NCI-H1436 treated with DMSO at 0.1 percent for 48 hours (cell line): Measurements from ENCODE around the gene TTF2.
"Not testable (repeated sequence)": the region's sequence is repeated elsewhere in the genome, so short reads cannot be mapped to it uniquely, and the experiment has no call there.

Experiments
- DNase-seq: peaks from one replicate; lab custom pipeline; 2025; lab: John Stamatoyannopoulos, UW

Gene TTF2

DNA sequence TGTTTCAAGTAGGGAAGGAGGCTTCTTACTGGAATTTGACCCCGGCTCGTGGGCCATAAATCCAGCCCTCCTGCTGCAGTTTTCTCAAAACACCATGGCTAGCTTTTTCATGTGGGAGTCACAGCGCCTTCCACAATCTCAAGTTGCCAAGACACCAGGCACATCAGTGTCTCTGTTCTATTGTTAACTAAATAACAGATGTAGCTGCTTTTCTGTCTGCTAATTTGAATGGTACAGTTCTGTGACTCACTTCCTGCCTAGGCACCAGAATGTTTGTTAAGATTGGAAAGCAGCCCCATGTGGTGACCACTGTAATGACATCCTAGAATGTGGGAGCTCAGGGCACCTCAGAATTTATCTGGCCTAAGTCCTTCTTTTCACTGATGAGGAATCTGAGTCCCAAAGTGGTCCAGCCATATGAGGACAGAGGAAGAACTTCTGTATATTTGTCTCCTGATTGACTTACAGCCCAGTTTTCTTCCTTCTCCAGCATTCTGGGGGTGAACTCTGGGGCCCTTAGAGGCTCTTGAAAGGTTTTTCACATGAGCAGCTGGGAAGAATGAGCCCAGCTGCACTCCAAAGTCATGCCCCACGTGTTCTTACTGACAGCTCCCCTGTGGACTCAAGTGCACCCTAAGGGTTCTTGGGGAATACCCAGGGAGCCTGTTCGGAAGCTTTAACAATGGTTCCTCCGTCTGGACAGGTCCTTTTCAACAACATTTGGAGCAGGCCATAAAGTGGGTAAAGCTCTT, 33.9 kb downstream of the TTF2 start:
- no peak for DNase-seq

DNA sequence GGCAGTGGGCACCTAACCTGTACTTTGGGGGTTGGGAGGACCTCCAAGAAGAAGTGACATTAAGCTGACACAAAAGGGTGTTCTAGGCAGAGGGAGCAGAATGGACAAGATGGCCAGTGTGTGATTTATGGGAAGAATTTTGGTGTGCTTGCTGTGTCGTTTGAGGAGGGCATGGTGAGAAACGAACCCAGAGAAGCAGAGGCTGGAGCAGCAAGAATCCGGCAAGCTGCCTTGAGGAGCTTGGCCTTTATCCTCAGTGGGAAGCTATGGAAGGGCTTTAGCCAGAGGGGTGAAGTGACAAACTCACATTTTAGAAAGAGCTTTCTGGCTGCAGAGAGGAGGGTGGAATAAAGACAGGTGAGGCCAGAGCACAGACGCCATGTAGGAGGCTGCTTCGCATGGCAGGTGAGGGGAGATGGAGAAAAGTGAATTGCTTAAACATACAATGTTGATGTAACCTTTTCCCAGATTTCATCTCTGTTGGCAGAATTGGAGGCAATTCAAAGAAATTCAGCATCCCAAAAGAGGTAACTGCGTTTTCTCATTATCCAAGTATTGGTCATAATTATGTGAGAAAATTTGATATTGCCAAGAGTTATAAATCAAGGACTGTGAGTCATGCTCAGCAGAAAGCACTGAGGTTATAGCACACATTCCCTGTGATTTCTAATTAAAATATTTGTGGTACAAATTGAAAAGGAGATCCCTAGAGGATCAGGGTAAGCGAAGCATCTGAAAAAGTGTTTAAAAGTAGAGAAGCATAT, 34.9 kb downstream of the TTF2 start:
- no peak for DNase-seq

DNA sequence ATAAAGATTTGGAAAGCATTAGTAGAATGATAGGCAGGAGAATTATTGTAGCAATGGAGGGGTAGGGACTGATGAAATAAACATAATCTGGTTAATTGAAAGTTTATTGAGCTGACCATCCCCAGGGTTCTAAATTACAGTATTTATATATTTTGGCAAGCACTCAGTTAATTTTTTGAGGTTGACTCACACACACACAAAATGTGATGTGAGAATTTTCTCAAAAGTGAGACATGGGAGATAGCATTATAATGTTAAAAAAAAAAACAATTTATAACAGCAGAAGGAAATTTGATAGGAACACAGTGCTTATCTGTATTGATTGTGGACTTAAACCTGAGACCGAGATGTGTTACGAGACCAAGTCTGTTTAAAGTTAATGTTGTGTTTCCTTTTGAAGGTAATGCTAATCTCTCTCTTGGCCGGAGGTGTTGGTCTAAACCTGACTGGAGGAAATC, 36.9 kb downstream of the TTF2 start:
- DNase-seq: no peak

DNA sequence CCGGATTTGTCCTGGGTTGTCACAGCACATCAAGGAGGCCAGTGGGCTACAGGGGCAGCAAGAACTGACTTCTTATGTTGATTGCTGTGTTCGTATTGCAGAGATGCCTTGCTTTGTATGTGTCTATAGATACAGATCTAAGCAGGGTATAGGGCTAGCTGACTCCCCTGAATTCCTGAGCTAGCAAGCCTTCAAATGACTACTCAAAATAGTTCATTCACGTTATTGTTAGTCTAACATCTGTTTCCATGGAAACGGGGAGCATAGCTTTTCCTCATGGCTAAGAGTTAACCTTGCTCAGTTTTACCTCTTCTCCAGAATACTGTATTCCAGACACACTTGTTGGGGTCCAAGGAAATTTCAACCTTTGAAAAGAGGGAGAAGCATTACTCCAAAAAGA, 37.3 kb downstream of the TTF2 start:
- no peak for DNase-seq

DNA sequence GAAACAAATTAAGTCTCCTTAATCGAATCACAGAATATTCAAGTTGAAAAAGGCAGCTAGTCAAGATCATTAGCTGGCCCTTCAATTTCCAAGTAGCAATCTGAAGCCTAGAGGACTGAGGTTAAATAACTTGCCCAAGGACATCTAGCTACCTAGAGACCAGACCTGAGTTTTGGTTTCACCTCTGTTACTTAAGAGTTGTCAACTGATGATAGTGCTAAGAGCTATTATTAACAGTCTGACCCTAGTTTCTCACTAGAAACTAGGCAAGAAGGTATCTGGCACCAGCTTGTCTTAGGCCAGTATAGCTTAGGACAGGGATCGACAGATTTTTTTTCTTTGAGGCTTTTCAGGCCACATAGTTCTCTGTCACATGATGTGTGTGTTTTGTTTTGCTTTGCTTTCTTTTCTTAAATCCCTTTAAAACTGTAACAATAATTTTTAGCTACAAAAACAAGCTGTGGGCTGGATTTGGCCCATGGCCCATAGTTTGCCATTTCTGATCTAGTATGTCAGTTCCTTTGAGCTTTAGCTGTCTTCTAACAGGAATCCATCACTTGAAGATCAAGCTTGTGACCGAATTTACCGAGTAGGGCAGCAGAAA, 38.3 kb downstream of the TTF2 start:
- DNase-seq: no peak

DNA sequence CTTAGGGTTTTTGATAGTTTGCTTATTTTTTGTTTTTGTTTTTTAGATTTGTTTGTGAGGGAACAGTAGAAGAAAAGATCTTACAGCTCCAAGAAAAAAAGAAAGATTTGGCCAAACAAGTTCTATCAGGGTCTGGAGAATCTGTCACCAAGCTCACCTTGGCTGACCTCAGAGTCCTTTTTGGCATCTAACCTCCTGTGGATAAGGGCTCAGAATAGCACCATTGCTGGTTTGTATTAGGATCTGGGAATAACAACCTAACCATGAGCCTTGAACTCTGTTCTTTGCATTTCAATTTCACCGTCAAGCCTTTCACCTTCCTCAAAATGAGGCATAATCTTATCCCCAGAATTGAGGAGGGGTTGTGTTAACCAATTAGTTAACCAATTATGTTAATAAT, 41.2 kb downstream of the TTF2 start:
- DNase-seq: no peak

DNA sequence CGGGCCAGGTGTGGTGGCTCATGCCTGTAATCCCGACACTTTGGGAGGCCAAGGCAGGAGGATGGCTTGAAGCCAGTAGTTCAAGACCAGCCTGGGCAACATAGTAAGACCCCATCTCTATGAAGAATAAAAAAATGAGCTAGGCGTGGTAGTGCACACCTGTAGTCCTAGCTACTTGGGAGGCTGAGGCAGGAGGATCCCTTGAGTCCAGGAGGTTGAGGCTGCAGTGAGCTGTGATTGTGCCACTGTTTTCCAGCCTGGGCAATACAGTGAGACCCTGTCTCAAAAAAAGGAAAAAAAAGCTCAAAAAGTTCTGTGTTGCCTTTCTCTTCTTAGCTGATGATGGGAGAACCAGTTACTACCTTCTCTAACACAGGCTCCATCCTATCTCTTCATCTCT, 41.7 kb downstream of the TTF2 start:
- DNase-seq: not testable (repeated sequence)

DNA sequence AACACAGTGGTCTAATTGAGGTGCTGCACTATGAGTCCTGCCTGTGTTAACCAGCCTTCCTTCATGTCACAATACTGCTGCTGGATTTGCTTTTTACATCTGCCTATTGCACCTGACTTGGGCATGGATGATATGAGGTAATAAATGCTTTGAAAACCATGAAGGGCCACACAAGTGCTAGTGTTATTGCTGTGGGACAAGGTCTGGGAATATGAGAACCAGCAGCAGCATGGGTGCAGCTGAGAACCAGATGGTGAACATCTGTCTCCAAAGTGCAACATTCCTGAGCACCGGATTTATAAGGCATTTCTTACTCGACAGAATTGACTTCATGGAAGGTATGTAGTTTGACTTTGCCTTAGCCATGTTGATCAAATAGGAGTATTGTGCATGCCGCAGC, 44.9 kb downstream of the TTF2 start:
- no peak for DNase-seq

DNA sequence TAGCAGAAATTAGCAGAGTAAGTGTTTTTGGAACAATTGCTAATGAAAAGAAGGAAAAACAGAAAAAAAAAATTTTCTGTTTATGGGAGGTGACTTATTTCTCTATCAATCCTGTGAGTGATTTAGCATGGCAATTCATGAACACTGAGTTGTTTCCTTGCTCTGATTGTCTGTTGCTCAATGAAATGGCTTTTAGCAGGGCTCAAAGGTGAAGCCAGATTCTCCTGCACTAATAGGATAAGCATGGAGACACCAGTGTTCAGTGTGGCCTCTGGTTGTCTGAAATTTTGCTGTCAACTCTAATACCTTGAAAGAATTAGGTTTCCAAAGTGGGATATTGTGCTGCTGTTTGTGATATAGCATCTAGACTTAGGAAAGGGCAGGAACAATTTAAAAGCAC, 45.6 kb downstream of the TTF2 start:
- no peak for DNase-seq

DNA sequence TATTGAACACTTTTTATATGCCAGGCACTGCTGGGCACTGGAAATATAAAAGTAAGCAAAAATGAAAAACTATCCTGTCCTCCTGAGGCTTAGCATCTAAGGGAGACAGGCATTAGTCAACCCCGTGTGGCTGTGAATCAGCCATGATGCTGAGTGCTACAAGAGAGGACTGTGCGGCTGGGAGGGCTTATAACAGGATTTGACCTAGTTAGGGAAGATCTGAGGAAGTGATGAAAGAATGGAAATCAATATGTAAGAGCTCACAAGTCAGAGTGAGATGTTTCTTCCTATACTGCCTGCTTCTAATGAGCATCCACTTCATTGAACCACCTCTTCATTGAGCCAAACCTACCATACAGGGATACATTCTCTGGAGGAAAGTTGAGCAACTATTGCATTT, 46.4 kb downstream of the TTF2 start:
- no peak for DNase-seq

DNA sequence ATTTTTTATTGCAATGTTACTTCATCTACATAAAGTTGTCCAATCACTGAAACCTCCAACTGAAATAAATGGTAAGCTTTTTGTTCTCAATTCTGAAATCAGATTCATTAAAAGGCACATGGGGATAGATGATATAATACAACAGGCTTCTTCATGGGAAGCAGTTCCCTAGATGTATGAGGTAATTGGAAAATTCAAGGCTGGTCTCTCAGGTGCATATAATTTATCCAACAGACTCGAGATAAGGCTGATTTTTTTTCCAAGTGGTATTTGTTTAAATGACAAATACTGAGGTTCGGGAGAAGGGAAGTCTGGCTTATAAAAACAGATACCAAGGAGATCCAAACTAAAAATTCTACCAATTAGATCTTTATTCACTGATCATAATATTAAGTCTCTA, 47.2 kb downstream of the TTF2 start:
- no peak for DNase-seq

DNA sequence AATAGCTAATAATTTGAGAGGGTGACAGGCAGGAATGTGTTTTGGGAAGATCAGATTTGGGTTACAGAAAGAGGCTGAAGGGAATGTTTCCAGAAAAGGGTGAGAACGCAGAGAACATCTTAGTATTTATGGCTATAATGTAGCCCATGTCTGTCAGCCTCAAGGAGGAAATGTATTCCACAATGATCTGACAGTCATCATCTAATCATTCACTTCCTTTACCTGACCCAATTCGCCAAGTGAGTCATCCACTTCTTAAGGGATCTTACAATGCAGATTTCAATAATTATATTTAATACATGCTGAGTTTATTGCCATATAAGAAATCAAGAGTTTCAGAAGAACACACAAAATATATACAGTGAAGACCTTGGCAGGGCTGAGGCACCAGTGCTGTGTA, 50.6 kb downstream of the TTF2 start:
- no peak for DNase-seq

DNA sequence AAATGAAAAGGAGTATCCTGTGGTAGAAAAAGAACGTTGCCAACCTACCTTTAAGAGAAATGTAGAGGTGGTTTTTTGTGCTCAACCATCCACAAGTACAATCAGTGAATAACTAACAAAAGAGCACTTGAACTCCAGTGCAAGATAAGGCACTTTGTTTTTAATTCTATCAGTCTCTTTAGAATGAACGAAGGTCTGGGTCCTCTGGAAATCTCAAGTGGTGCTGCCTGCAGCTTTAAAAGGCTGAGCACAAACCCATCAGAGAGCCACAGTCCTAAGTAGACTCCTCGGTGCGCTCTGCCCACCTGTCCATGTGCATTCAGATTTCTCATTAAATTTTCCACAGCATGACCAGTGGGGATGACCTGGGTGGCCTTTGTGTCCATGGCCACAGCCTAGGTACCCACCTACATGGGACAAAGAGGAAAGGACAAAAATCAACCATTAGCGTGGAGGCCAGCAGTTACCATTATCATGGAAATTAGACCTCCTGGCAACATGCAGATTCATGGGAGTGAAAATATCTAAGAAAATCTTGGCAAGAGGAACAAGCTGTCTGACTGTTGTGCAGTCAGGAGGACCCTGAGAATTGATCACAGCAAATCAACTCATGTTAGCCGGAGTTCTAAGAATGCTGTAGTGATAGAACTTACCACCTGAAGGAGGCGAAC, 52.1 kb downstream of the TTF2 start:
- DNase-seq: no peak

DNA sequence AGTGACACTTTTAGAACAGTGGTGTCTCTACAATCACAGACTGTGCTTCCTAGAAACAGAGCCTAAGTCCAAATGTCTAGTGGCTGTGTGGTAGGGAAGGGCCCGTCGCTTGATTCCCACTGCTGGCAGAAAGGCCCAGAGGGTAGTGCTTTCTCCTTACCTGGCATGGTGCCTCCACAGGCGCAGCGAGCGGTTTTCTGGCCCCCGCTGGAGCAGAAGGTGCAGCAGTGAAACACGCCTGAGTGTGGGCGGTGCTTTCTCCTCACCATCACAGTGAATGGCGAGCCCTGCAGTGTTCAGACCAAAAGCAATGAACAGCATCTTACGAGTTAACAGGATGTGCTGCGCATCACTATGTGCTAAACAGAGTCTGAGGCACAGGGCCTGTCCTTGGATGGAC, 53.1 kb downstream of the TTF2 start:
- DNase-seq: no peak

DNA sequence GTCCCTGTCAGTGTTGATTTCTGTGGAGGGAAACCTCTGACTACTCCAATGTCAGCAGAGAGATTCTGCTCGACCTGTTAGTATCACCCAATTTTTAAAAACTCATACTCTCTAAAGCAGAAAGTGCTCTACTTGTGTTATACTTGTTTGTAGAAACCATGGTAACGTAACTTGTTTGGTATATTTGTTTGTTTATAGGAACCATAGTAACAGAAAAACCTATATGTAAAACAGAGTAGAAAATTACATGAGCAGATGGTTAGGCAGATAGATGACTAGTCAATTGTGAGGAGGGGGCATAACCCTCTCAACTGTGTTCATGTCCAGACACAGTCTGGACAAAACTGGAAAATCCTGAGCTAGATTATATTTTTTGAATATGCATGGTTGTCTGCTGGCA, 54.8 kb downstream of the TTF2 start:
- no peak for DNase-seq

DNA sequence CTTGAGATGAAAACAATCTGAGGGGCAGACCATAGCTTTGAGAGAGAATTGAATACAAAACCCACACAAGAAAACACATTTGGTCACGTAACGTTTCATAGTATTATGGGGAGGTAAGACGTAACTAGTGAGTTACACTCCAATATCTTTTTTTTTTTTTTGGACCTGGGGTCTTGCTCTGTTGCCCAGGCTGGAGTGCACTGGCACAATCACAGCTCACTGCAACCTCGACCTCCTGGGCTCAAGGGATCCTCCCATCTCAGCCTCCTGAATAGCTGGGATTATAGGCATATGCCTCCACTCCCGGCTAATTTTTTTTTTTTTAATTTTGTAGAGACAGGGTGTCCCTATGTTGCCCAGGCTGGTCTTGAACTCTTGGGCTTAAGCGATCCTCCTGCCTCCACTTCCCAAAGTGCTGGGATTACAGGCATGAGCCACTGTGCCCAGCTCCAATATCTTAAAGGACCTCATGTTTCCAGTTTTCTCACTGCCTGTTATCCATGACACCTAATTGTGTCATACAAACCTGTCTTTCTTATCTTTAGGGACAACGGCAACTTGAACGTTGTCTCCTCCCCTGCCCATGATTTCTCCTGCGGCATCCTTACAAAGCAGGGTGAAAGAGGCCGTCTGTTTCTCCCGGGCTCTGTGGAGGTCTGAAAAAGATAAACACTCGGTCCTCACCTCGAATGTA, 56.1 kb downstream of the TTF2 start:
- no peak for DNase-seq

DNA sequence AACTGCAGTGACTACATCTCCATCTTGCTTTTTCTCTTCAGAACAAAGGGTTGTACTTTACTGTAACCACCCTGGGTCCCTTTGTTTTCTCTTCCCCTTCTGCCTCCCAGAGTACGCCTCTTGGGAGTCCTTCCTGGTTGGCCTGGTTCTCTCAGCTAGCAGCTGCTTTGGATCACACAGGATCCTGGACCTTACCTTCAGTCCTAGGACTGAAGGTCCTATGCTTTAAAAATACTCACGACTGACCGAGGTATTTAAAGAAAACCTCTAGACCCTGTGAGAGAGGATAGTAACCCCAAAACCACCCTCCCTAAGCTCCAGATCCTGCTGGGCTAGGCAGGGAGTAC, 56.6 kb downstream of the TTF2 start:
- DNase-seq: no peak

DNA sequence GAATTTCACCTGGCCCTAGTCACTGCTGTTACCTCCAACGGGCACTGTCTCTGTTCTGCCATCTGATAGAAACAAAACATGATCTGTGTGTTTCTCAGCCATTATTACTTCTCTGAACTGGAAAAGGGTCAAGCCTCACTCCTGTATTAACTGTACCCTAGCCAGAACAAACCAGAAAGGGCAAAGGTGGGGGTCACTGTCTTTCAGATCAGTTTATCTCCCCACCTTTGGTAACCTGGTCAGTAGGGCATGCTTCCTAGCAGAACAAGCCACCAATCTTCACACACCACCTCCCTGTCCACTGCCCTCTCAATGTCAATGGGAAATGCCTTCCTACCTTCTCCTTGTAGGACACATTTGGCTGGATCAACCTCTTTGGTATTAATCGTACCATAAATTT, 57.6 kb downstream of the TTF2 start:
- no peak for DNase-seq

DNA sequence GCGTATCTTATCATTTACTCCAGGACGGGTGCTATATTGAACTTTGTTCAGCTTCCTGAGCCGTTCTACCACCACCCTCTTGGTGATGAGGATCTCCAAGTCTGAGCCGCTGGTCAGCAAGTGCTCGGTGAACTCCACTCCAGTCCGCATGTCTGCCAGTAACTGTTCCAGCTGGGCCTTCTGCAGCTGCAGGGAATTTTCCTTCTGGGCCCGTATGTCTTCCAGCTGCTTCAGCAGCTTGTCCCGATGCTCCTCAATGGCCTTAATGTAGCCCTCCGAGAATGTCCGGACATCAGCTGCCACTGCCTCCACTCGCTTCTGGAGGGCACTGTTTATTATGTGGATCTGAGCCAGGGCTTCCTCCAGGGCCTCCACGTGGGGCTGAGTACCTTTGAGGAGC, 58.0 kb downstream of the TTF2 start:
- no peak for DNase-seq

DNA sequence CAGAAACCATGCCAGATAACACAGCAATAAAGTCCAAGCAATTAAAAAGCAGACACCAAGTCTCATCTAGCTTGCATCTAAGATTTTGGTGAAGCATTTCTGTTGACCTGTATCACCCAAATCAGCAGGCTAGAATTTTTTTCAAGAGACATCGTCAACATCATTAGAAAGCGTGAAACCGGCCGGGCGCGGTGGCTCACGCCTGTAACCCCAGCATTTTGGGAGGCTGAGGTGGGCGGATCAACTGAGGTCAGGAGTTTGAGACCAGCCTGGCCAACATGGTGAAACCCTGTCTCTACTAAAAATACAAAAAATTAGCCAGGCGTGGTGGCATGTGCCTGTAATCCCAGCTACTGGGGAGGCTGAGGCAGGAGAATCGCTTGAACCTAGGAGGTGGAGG, 59.0 kb downstream of the TTF2 start:
- DNase-seq: not testable (repeated sequence)

DNA sequence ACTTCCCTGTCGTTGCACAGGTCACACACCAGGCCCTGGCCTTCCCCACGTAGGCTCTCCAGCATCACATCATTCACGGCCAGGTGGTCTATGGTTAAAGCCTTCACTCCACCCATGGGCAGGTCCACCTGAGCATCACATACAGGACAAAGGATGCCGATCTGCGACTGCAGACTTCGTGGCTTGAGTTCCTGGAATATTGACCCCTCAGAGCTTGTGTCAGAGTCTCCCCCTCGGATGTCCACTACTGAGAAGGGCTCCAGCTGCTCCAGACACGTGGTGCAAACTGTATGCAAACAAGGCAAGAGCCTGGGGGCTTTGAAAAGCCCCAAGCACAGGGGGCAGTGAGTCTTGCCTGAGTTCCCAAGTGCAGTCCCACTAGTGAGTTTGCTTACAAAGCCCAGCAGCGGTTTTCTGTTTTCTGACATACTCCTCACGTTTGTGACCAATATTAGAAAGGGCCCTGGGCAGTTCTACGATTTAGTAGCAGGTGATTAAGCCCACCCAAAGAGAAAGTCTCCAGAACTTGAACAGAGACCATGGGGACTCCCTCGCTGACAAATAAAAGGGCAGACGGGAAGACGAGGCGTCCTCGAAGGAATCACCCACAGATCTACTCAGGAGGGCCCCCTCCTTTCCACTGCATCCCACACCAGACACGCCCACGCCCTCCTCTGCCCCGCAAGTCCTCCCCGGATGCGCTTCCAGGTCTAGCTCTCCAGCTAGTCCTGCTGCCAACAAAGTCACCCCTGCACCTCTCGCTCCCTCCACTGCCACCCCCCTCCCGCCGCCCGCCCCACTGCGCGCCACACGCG, 60.9 kb downstream of the TTF2 start:
- no peak for DNase-seq
